IPS DF 4.7 (cell line): ENCODE data around the gene CCDC102B.
"Not testable (repeated sequence)": the region's sequence is repeated elsewhere in the genome, so short reads cannot be mapped to it uniquely, and the experiment has no call there.

Experiments
- DNase-seq: peaks from one replicate; pipeline ENCODE4 v3.0.0-alpha.2; 2013; ENCODE audit warnings: low spot score; ENCODE audit errors: extremely low read depth

Gene CCDC102B

DNA sequence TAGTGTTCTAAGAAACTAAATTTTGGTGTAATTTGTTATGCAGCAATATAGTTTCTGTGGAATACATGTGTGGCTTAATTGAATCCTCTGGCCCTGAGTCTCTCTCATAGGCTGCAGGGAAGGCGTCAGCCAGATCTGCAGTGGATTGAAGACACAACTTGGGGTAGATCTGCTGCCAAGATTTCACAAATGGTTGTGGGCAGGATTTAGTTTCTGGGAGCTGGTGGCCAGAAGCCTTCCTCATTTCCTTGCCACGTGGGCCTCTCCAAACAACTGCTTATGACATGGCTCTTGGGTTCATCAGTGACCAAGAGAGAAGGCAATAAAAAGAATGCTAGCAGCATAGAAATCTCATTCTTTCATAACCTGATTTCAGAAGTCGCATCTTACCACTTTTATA, 28.2 kb downstream of the CCDC102B start:
- DNase-seq = no peak

DNA sequence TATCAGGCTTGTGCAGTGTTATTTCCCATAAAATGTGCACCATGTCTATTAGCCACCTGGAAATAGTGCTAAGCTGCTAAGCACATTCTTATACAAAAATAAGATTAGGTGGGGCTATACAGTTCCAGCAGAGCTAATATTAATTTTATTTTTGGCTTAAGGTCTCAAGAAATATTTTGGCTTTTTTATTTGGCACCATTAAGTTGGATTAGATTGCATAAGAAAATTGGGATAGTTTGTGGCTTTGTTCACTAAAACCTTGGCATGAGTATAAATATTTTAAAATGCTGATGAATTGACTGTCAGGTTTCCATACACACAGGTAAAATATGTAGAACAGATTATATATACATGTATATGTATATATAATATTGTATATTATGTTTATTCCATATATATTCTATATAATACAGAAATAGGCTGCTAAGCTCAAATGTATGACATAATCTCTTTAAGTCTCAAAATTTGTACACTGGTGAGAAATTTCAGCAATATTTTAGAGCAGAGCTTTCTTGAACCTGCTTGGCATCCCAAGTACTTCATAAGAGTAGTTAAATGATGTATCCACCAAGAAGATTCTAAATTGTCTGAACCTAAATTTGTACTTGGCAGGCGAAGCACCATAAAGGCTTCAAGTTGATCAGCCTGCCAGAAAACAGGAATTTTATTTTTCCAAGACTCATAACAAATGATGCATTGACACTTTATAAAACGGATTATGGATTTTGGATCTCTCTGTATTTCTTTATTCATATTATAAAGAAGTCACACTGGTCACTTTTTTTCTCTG, 32.6 kb downstream of the CCDC102B start:
- no peak for DNase-seq

DNA sequence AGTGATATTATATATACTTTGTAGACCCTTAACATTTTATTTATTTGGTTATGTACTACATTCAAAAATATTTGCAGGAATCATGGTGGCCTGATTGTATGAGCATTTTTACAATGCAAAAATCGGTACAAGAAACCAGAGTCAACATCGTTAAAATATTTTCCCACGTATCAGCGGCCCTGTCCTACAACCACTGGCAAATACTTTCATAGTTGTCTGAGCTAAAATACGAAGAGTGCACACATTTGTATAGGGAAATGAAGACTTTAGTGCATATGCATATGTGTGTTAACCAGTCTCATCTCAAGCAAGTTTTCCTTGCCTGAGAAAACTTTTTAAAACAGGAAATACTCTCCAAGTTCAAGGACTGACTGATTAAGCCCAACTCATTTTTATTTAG, 35.9 kb downstream of the CCDC102B start:
- DNase-seq = no peak

DNA sequence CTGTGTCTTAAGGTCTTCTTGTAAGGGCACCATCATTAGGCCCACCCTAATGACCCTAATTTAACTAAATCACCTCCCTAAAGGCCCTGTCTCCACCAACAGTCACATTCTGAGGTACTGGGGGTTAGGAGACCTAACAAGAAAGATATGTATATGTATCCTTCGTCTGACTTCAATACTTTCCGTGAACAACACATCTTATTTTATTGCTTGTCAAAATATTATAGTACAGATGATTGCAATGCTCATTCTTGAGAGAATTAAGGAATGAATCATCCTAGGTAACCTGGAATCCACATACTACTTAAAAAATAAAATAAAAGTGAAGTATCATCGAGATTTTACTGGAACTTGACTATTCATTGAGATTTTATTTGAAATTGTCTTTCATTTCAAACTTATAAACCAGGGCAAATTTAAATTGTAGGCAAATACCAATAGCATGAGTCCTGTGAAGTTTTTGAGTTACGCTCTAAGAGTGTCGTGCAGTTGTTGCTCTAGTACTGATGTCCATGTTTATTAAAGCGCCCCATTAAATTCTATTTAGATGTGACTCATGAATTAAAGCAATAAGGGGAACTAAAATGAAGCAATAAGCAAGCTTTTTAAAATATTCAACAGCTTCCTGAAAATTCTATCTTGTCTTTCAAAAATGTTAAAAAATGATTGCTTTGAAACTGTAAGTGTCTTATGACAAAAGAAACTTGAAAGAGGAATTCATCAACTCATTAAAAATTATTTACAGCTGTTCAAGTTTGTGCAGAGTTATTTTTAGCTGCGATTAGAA, 40.0 kb downstream of the CCDC102B start:
- DNase-seq = no peak

DNA sequence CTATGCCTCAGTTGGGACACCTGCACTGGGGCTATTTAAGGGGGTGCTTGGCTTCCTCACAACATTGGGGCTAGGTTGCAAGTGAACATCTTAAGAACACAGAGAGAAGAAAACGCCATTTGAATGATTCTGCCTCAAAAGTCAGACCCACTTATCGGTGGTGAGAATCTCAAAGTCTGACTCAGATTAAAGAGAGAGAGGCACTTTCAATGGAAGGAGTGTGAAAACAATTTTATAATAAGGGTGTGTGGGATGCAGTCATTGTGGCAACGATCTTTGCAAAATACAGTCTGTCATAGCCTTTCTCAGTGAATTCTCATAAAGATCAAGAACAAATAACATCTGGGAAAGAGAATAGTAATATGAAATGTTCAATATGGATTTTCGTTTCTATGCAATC, 41.8 kb downstream of the CCDC102B start:
- no peak for DNase-seq

DNA sequence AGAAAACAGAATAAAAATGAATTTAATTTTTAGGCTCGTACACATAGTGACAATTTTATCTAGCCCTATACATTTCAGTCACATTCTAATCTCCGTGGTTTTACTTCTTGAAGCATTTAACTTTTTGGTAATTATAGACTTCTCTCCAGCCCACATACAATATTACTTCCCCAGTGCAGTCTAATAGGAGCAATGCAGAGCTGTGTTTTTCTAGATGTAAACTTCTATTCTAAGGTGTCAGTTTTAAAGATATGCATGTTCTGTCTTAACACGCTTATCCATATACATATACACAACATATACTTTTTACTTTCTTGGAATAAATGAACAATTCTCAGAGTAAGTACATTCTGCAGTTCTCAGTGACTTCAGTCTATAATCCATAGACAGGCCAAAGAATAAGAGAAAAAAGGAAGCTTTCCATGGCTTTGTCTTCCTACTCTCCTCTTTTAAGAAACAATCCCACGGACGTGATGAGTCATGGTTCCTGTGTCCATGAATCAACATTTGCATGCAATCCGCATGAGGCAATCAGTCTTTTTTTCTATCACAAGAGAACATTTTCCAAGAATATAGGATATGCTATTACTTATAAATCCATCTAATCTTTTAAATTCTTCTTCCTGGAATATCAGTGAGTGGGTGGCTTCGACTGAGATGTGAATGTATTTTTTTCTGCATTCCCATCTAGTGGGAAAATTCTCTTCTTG, 42.8 kb downstream of the CCDC102B start:
- no peak for DNase-seq

DNA sequence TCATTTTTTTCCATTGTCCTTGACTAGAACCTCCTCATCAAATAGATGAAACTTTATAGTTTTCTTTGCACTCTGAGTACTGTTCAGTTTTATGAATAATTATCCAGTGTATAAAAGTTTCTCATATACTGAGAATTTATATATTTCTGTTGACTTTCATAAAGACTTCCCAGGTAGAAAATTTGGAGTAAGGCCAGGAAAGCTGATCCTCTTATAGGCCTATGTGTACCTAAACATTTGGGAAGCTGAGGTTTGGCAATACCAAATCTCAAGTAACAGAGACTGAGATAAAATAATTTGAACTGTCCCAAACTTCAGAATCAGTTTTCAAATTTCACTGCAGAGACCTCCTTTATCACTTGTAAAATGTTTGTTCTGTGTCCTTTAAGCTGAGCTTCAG, 43.4 kb downstream of the CCDC102B start:
- no peak for DNase-seq

DNA sequence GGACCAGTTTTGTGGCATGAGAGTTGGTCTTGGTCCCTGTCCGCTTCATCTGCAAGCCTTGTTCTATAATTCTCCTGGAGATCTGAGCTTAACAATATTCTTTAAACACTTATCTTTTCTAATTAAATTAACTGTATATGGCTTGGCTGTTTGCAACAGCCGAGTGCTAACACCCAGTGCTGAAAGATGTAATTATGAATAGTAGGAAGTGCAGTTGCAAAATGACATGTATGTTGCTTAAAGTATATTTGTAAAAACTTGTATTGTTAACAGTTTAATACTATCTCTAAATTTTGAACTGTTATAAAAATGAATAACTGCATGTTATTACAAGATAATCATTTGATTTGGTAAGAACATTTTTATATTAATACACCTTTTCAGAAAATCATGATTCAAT, 45.1 kb downstream of the CCDC102B start:
- no peak for DNase-seq

DNA sequence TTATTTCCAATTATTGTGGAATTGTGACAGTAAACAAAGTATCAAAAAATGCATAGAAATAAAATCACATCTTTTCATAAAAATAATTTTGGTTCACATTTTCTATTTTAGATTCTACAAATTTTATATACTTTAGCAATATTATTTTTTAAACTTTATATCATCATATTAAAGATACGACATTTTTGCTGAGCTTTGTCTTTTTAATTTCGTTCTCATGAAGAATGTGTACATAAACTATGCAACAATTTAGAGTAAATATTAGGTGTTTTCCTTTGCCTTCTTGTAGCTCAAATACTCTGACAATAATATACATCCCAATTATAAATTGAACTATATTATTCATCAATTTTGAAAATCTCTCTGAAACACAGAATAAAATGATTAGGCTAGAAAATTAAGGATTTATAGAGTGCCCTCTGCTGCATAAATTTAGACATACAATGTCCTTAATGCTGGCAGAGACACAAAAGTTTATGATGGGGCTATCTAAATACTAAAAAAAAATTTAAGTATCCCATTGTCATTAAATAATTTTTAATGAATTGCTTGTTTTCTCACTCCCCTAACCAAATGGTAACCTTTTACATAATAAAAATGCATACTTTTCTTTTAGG, 45.7 kb downstream of the CCDC102B start:
- no peak for DNase-seq

DNA sequence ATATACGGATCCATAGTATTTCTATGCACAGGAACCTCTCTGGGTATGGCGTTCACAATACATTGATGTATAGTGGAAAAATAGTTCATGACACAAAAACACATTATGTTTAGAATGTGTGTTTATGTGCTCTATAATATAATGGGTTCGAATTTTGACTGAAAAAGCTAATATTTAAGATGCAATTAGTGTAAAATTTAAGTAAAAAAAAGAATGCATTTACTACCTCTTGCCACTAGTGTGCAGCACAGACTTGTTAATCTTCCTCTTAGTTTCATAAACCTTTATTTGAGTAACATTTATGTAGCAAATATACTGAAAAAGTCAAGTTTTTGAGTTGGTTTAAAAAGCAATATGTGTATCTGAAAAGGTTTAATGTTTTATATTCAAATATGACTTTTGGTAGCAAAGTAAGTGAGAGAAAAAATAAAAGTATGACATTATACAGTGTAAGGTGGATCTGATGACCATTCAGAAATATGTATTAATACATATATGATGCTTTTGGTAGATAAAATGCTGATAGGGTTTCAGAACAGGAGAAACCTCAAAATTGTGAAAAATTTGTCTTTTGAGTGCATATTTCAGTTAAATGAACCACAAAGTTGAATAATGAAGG, 49.4 kb downstream of the CCDC102B start:
- no peak for DNase-seq

DNA sequence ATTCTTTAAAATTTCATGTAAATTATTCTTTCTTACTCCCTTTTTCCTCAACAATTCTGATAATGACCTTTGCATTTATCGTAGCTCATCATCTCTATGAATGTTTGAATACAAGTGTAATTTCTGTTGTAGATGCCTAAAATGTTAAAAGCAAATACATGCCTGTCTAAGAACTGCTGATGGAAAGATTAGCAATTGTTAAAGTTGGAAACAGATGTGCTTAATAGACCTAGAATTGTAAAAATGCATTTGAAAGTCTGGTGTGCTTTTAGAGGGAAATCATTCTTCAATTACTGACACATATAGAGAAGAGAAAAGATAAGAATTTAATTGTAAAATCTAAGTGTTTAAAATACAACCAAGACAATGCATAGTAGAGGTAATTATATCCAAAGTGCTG, 50.4 kb downstream of the CCDC102B start:
- no peak for DNase-seq

DNA sequence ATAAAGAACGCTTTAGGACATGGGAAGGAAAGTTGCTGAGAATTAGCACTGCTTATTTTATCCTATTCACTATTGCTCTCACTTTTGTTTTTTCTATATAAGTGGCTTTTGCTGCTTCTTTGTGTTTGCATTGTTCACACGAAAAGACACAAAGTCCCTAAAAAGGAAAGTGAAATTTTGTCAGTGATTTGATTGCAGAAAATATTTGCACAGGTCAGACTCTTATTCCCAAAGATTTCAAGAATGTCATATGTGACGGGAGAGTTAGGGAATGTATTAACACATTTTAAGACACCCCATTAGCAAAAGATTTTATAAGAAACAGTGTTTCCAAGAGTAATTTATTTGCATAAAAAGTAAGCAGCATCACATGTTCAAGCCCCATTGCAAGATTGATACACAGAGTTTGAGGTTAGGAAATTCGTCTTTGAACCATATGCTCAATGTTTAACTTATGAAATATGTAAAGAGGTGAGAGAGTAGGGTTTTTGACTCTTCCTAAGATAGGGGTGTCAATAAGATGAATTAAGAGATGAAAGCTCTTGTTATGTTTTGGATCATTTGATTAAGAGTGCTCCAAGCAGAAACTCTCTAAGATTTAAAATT, 57.0 kb downstream of the CCDC102B start:
- no peak for DNase-seq

DNA sequence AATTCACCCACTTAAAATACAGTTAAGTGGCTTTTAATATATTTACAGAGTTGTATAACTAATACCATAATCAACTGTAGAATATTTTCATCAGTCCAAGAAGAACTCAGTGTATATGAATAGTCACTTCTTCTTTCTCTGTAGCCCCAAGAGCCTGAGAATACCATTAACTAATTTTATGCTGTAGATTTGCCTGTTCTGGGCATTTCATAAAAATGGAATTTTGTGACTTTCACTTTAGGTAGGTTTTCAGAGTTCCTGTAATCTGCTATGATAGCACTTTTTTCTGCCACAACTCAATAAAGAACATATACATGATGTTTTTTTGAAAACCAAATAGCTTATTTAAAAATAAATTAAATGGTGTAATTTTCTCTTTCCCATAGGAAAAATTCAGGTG, 57.6 kb downstream of the CCDC102B start:
- DNase-seq = no peak

DNA sequence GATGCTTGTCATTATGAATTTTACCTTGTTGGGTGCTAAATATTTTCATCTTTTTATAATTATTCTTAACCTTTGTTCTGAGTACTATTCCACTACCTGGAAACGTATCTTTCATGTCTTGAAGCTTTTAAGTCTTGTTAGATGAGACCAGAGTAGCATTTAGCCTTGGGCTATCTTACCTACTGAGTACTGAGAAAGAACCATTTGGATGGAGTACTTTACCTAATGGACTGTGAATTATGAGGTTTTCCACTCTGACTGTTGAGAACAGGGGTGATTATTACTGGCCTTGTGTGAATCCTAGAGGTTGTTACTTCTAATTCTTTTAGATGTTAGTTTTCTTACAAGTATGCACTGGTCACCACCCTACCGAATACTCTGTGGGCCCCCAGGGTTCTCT, 63.5 kb downstream of the CCDC102B start:
- no peak for DNase-seq

DNA sequence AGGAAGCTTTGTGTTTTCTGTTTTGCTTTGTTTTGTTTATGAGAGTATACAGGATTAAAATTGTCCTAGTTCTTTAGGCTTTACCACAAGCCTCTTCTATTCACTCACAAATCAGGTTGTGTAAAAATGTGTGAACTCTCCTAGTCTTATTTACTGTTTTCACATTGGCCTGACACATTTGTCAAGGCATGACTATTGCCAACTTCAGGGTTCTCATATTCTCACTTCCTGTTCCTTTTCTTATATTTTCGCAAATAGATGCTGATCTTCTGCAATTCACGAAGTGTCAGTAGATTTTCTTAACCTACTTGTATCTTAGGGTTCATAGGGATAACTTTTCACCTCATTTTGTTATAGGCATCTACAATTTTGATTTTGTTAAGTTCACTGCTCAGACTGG, 67.1 kb downstream of the CCDC102B start:
- DNase-seq = no peak

DNA sequence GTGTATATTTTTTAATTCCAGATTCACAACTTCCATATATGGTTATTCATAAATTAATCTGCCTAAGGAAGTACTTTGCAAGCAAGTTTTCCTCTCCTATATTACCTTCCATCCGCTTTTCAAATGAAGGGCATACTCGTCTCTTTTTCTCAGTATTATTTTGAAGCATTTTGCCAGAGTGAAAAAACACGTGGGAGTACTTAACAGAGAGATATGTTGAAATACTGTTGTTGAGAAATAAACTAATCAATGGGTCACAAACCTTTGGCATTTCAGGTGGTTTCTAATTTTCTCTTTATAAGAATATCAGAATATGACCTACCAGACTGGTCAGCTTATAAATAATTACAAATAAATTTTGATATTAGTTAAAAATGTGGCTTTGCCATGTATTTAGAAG, 67.6 kb downstream of the CCDC102B start:
- DNase-seq = no peak

DNA sequence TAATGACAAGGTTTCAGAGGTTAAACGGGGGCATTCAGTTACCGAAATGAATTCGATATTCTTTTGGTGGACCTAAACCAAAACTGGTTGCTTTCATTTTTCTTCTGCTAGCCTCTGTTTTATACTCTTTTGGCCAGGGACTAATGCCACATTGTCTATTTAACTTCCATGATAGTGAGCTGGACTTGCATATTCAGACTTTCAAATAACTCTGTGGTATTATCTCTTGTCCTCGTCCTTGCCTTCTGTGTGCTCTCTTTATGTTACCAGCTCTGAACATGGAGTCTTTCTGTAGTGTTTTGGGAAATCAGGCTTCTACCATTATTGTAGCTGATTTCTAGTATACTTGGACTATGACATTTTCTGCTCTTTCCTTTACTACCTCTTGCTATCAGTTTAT, 75.1 kb downstream of the CCDC102B start:
- DNase-seq = no peak

DNA sequence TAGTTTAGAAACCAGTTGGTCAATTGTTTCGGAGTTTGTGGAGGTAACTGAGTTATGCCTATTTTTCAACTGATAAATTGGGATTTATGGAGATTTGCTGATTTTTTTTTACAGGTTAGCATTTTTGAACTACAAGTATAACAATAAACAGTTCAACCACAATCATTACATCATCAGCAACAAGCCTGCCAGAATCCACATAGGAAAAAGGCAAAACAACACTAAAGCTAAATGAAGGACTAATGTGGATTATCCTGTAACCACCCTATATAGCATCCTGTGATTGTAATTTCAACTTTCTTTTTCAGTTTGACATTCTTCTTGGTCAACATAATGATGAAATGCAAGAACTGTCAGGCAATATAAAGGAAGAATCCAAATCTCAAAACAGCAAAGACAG, 76.5 kb downstream of the CCDC102B start:
- no peak for DNase-seq

DNA sequence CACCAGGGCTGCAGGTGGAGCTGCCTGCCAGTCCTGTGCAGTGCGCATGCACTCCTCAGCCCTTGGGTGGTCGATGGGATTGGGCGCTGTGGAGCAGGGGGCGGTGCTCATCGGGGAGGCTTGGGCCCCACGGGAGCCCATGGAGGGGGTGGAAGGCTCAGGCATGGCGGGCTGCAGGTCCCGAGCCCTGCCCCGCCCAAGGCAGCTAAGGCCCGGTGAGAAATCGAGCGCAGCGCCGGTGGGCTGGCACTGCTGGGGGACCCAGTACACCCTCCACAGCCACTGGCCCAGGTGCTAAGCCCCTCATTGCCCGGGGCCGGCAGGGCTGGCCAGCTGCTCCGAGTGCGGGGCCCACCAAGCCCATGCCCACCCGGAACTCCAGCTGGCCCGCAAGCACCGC, 82.1 kb downstream of the CCDC102B start:
- DNase-seq = not testable (repeated sequence)

DNA sequence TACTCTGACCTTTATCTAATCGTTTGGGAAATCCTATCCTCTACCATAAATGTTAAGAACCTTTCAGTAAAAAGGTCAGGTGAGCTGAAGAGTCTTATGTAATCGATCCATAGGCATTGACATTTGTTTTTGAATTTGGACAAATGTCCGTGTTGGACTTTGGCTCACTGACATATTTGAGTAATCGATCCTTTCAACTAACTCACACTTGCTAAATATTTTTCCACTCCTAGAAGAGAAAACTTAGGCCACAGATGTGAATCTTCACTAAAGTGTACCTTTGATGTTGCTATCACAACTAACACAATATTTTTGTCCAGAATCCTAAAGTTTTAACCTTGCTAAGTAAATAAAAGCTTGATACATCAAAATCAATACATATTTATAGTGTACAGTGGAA, 89.5 kb downstream of the CCDC102B start:
- no peak for DNase-seq

DNA sequence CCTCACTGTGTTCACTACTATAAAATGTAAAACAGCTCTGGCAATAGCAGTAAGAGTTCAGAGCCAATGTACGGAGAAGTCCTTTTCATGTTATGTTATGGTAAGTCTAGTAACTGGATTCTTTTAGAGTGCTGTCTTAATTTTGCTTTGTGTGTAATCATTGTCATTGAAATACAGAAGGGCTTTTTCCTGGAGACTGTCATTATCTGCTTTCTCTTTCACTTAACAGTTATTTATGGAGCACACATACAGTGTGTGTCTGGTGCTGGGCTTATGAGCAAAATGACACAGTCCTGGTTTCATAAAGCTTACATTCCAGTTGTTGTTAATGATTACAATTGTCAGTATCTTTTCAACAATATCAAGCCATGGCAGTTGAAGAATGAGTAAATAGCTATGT, 95.5 kb downstream of the CCDC102B start:
- DNase-seq = no peak
